ENCODE data around the gene TBX1.

Gene TBX1

GRCh38 chr22:19785461-19786263 lies 25.1 kb downstream of the TBX1 start:
- Histone ChIP-seq H3K27me3 (ENCODE audit: control insufficient read depth, low read length) (no peaks in the 10 kb centered on the region), H3K4me2 (ENCODE audit: low read length) (no peak overlapping the region), H3K9me3 (ENCODE audit: control insufficient read depth, insufficient read depth, low read length) (no peaks in the 10 kb centered on the region), H3K4me3 (ENCODE audit: low read length) (no peak overlapping the region), H3K4me1 (ENCODE audit: control insufficient read depth, low read length) (peaks cover under 1% of the 10 kb centered on the region; the same call in 1 of the 2 replicates), H4K20me1 (ENCODE audit: control insufficient read depth, insufficient read depth, low read depth, low read length) (no peaks in the 10 kb centered on the region), H3K36me3 (ENCODE audit: control insufficient read depth, low read length) (no peaks in the 10 kb centered on the region), H3K27ac (ENCODE audit: low read depth, low read length) (no peak overlapping the region), H3F3A (ENCODE audit: control insufficient read depth, insufficient read depth) (no peaks in the 10 kb centered on the region), H3K79me2 (ENCODE audit: control insufficient read depth, low read length) (no peaks in the 10 kb centered on the region), H3K9me2 (replicated peaks; ENCODE audit: control insufficient read depth, low read length) (no peaks in the 10 kb centered on the region)
- TF ChIP-seq CTCF (IDR thresholded peaks at IDR 0.05; ENCODE audit: low read depth, low read length, poor library complexity, severe bottlenecking) (no peak), EZH2phosphoT487 (IDR thresholded peaks at IDR 0.05; ENCODE audit: borderline replicate concordance, low read length) (no peak)

- no peaks in the 10 kb centered on the region for H3K36me3 ChIP-seq (ENCODE audit: control insufficient read depth, low read length)
- no peaks in the 10 kb centered on the region for H4K20me1 ChIP-seq (ENCODE audit: control insufficient read depth, insufficient read depth, low read depth, low read length)
- H3F3A ChIP-seq (ENCODE audit: control insufficient read depth, insufficient read depth), result no peaks in the 10 kb centered on the region
- no peaks in the 10 kb centered on the region for H3K27me3 ChIP-seq (ENCODE audit: control insufficient read depth, low read length)
- H3K9me2 ChIP-seq (replicated peaks; ENCODE audit: control insufficient read depth, low read length), result no peaks in the 10 kb centered on the region
- H3K27ac ChIP-seq (ENCODE audit: low read depth, low read length), result no peak overlapping the region
- no peak overlapping the region for H3K4me3 ChIP-seq (ENCODE audit: low read length)
- H3K79me2 ChIP-seq (ENCODE audit: control insufficient read depth, low read length), result no peaks in the 10 kb centered on the region
- TF ChIP-seq EZH2phosphoT487 (IDR thresholded peaks at IDR 0.05; ENCODE audit: borderline replicate concordance, low read length) (no peak), CTCF (IDR thresholded peaks at IDR 0.05; ENCODE audit: low read depth, low read length, poor library complexity, severe bottlenecking) (no peak)
- H3K4me2 ChIP-seq (ENCODE audit: low read length), result no peak overlapping the region
- no peaks in the 10 kb centered on the region for H3K9me3 ChIP-seq (ENCODE audit: control insufficient read depth, insufficient read depth, low read length)
- no peaks in the 10 kb centered on the region for H3K4me1 ChIP-seq (ENCODE audit: control insufficient read depth, low read length)
These were observed 25.6 kb downstream of the TBX1 start for GRCh38 chr22:19786264-19786585.

GRCh38 chr22:19786959-19787848 lies 26.6 kb downstream of the TBX1 start:
- H3K4me1 ChIP-seq (ENCODE audit: control insufficient read depth, low read length), result no peaks in the 10 kb centered on the region
- no peak overlapping the region for H3K4me3 ChIP-seq (ENCODE audit: low read length)
- no peak for TF ChIP-seq CTCF (IDR thresholded peaks at IDR 0.05; ENCODE audit: low read depth, low read length, poor library complexity, severe bottlenecking)
- TF ChIP-seq EZH2phosphoT487 (IDR thresholded peaks at IDR 0.05; ENCODE audit: borderline replicate concordance, low read length), result no peak
- H3F3A ChIP-seq (ENCODE audit: control insufficient read depth, insufficient read depth), result no peaks in the 10 kb centered on the region
- no peaks in the 10 kb centered on the region for H3K79me2 ChIP-seq (ENCODE audit: control insufficient read depth, low read length)
- no peaks in the 10 kb centered on the region for H3K36me3 ChIP-seq (ENCODE audit: control insufficient read depth, low read length)
- no peaks in the 10 kb centered on the region for H3K9me2 ChIP-seq (replicated peaks; ENCODE audit: control insufficient read depth, low read length)
- no peaks in the 10 kb centered on the region for H3K9me3 ChIP-seq (ENCODE audit: control insufficient read depth, insufficient read depth, low read length)
- no peak overlapping the region for H3K4me2 ChIP-seq (ENCODE audit: low read length)
- no peaks in the 10 kb centered on the region for H3K27me3 ChIP-seq (ENCODE audit: control insufficient read depth, low read length)
- no peaks in the 10 kb centered on the region for H4K20me1 ChIP-seq (ENCODE audit: control insufficient read depth, insufficient read depth, low read depth, low read length)
- no peak overlapping the region for H3K27ac ChIP-seq (ENCODE audit: low read depth, low read length)

Measured in DOHH2 (cell line).